GM10248 (cell line): ENCODE measurements around the gene SPI1.

Experiments used
- CTCF ChIA-PET: fragments of 300-600 bp; sonication (Branson Sonifier 250); formaldehyde crosslinking; extraction: SDS; loops from one replicate; lab custom pipeline; 2021; ENCODE audit warnings: antibody characterized with exemption; lab: Yijun Ruan, JAX
- POLR2A ChIA-PET: fragments of 350-650 bp; sonication (Branson Sonifier 250); formaldehyde crosslinking; extraction: SDS; loops from one replicate; lab custom pipeline; 2020; ENCODE audit warnings: antibody characterized with exemption; lab: Yijun Ruan, JAX
- DNase-seq: peaks from one replicate; pipeline ENCODE4 v3.0.0; 2012; ENCODE audit errors: extremely low spot score
- CTCF ChIP-seq: IDR thresholded peaks from 2 replicates; pipeline ENCODE4 v1.5.1; 2012; ENCODE audit warnings: mild to moderate bottlenecking, low read depth; ENCODE audit errors: extremely low read depth, missing control alignments, control extremely low read depth

The SPI1 gene

DNA sequence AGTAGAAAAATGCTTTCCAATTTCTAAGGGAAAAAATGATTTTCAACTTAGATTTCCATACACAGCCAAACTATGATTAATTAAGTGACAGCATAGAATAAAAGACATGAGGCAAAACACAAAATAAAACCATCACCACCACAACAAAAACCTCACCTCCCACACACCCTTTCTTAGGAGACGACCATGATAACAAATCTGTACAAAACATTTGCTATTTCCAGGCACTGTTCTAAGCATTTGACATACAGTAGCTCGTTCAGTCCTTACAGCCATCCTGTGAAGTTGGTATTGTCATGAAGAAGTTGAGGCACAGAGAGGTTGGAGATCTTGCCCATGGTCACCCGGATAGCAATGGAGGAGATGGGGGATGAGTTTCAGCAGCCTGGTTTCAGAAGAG is 8.7 kb downstream of the SPI1 start:
- no peak for TF ChIP-seq CTCF
- CTCF ChIA-PET, result interaction anchor here (0.8 to 1.3 kb wide), 5 partner anchors 10 to 43 kb away, joined by 3 to 4 read pairs (median 3); no protein-coding TSS in a partner anchor
- no peak for DNase-seq
- POLR2A ChIA-PET, result no interaction called here

DNA sequence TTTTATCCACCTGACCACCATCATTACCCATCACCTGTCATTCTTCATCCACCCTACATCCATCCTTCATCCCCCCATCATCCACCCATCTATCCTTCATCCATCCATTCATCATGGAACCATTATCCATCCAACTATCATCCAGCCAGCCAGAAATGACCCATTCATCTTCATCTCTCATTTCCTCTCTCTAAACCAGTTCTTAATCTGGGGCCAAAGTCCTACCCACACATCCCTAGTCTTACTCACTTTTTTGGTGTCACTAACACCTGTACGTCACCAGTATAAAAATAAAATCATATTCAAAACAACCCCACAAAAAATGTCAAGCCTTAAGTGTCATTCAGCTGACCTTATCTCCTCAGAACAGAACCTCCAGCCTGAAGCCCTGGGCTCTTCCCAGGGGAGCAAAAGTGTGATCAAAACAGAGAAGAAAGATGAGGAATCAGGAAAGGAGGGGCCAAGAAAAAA is 12.3 kb downstream of the SPI1 start:
- POLR2A ChIA-PET, result no interaction called here
- TF ChIP-seq CTCF, result no peak
- CTCF ChIA-PET, result no interaction called here
- DNase-seq, result no peak

GRCh38 chr11:47361419-47361818 is 16.9 kb downstream of the SPI1 start:
- no peak for DNase-seq
- ChIA-PET CTCF (no interaction called here), POLR2A (no interaction called here)
- no peak for TF ChIP-seq CTCF

GRCh38 chr11:47360341-47360740 is 18.0 kb downstream of the SPI1 start:
- DNase-seq, result no peak
- ChIA-PET POLR2A (no interaction called here), CTCF (interaction anchor here (0.8 to 2.8 kb wide), 3 partner anchors 9 to 51 kb away, joined by 3 to 18 read pairs (median 3); no protein-coding TSS in a partner anchor)
- no peak for TF ChIP-seq CTCF

DNA sequence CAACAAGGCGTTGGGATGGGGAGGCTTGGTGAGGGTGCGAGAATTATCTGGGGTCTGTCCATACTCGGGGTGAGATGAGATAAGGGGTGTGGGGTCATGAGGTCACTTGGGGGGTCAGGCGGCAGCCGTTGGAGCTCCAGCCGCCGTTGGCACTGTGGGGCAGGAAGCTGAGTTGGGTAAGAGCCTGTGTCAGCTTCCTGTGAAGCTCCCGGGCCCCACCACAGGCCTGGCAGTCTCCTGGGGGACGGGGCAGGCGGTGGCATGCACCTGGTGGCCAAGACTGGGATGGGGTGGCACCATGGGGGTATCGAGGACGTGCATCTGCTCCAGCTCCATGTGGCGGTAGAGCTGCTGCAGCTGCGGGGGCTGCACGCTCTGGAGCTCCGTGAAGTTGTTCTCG is 18.8 kb downstream of the SPI1 start:
- no peak for DNase-seq
- no peak for TF ChIP-seq CTCF
- POLR2A ChIA-PET, result no interaction called here
- CTCF ChIA-PET, result interaction anchor here (0.8 to 2.8 kb wide), 4 partner anchors 10 to 52 kb away, joined by 3 to 18 read pairs (median 3); no protein-coding TSS in a partner anchor

DNA sequence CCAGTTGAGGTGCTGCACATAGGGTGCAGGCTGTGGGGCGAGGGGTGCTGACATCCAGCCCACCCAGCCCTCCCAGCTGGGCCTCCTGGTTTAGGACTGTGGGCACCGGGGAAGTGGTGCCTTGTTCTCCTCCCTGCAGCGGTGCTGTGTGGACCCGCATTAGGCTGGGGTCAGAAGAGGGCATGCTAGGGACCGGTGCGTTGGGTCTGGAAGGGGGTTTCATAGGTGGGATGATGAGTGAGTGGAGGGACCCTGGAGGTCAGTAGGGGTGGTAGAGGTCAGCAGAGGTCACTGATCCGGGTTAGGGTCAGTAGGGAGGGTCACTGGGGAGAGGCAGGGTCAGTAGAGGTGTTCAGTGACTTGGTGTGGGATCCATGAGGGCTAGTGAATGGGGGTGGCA is 19.2 kb downstream of the SPI1 start:
- no peak for DNase-seq
- CTCF ChIA-PET, result interaction anchor here (1.3 to 2.8 kb wide), 3 partner anchors 9 to 14 kb away, joined by 3 to 18 read pairs (median 3); no protein-coding TSS in a partner anchor

More for the DNA sequence above, 19.2 kb downstream of the SPI1 start:
- POLR2A ChIA-PET, result no interaction called here
- no peak for TF ChIP-seq CTCF
